K562 (cell line): ENCODE measurements around the gene EYA2. TPM values are rescaled to one million over a fixed set of nuclear protein-coding genes. Genes with fewer than 3 reads are reported as not detected.

Experiments used
- ARHGAP35 ChIP-seq: fragments of 450-650 bp; IDR thresholded peaks from 2 replicates; pipeline ENCODE4 v1.6.1; 2018; ENCODE audit not compliant: partially characterized antibody
- ATF1 ChIP-seq, 2 experiments: fragments of 450-650 bp in 1 of 2; IDR thresholded peaks; 2 replicates each; pipeline ENCODE4 v1.6.1; 2016; ENCODE audit warnings: missing compliant biosample characterization in 1 of 2, missing genetic modification characterization in 1 of 2
- CBX1 ChIP-seq: sonication (generic); IDR thresholded peaks from 2 replicates; pipeline ENCODE4 v1.6.1; 2016; ENCODE audit warnings: antibody characterized with exemption, low read depth, mild to moderate bottlenecking
- CEBPG ChIP-seq, 3 experiments: fragments of 200-800 bp in 1 of 3; sonication (Bioruptor generic) in 1 of 3; sonication (generic) in 1 of 3; formaldehyde crosslinking in 1 of 3; IDR thresholded peaks in 2 of 3; conservative IDR thresholded peaks in 1 of 3; 2 replicates each; pipeline versions ENCODE4 v1.6.1 to v1.8.0; 2016 to 2022; ENCODE audit warnings: missing compliant biosample characterization in 2 of 3, missing genetic modification characterization in 2 of 3, mild to moderate bottlenecking in 1 of 3, missing genetic modification reagents in 1 of 3
- FOXJ3 ChIP-seq: sonication (generic); formaldehyde crosslinking; IDR thresholded peaks from 2 replicates; pipeline ENCODE4 v1.4.0; 2020; ENCODE audit warnings: mild to moderate bottlenecking, missing genetic modification reagents
- JUND ChIP-seq, 2 experiments: IDR thresholded peaks; 2 replicates in 1 of 2; 3 replicates in 1 of 2; pipeline ENCODE4 v1.6.1; 2011; ENCODE audit warnings: borderline replicate concordance in 2 of 2, low read depth in 2 of 2, low read length in 2 of 2, improper control_type of control experiment in 1 of 2, missing biosample characterization in 1 of 2, missing genetic modification characterization in 1 of 2, missing genetic modification reagents in 1 of 2
- KDM2B ChIP-seq: fragments of 250-450 bp; sonication (Bioruptor Pico); IDR thresholded peaks from 2 replicates; pipeline ENCODE4 v1.8.0; 2021; ENCODE audit warnings: mild to moderate bottlenecking, moderate library complexity
- L3MBTL2 ChIP-seq: fragments of 450-650 bp; IDR thresholded peaks from 2 replicates; pipeline ENCODE4 v1.6.1; 2016; ENCODE audit warnings: mild to moderate bottlenecking, moderate library complexity
- MAFK ChIP-seq: IDR thresholded peaks from 2 replicates; pipeline ENCODE4 v1.6.1; 2011; ENCODE audit warnings: low read length, improper control_type of control experiment
- NCOA2 ChIP-seq, 2 experiments: fragments of 450-650 bp; IDR thresholded peaks; 2 replicates each; pipeline ENCODE4 v1.6.1; 2018; ENCODE audit warnings: mild to moderate bottlenecking in 2 of 2, moderate library complexity in 1 of 2; ENCODE audit not compliant: partially characterized antibody in 2 of 2
- PHF20 ChIP-seq: fragments of 450-650 bp; IDR thresholded peaks from 2 replicates; pipeline ENCODE4 v1.6.1; 2018; ENCODE audit not compliant: partially characterized antibody
- PURB ChIP-seq: sonication (generic); formaldehyde crosslinking; IDR thresholded peaks from 2 replicates; pipeline ENCODE4 v1.9.0; 2021; ENCODE audit warnings: low read depth, mild to moderate bottlenecking, missing genetic modification reagents
- RBM25 ChIP-seq: fragments of 200-400 bp; formaldehyde crosslinking; IDR thresholded peaks from 2 replicates; pipeline ENCODE4 v1.6.1; 2018; ENCODE audit warnings: low read length, low read depth, moderate library complexity; ENCODE audit not compliant: severe bottlenecking
- SAFB2 ChIP-seq: fragments of 200-400 bp; formaldehyde crosslinking; IDR thresholded peaks from 2 replicates; pipeline ENCODE4 v1.6.1; 2018; ENCODE audit warnings: borderline replicate concordance, low read length, low read depth, moderate library complexity; ENCODE audit not compliant: severe bottlenecking
- SIN3A ChIP-seq, 2 experiments: fragments of 150-350 bp in 1 of 2; IDR thresholded peaks; 2 replicates each; pipeline ENCODE4 v1.6.1; 2011 to 2016; ENCODE audit warnings: borderline replicate concordance in 2 of 2, low read depth in 2 of 2, low read length in 2 of 2, mild to moderate bottlenecking in 2 of 2, moderate library complexity in 2 of 2; ENCODE audit not compliant: control insufficient read depth in 1 of 2
- TBP ChIP-seq: optimal IDR thresholded peaks from 2 replicates; pipeline ENCODE3; 2011; ENCODE audit warnings: low read depth, low read length, improper control_type of control experiment
- TEAD4 ChIP-seq, 2 experiments: sonication (generic) in 1 of 2; formaldehyde crosslinking in 1 of 2; IDR thresholded peaks; 2 replicates each; pipeline versions ENCODE4 v1.6.1 to v1.8.0; 2012 to 2022; ENCODE audit warnings: borderline replicate concordance in 1 of 2, inconsistent platforms in 1 of 2, low read length in 1 of 2, mild to moderate bottlenecking in 1 of 2, missing genetic modification reagents in 1 of 2
- ZBTB17 ChIP-seq: fragments of 450-650 bp; formaldehyde crosslinking; IDR thresholded peaks from 2 replicates; pipeline ENCODE4 v1.4.0; 2020; ENCODE audit warnings: mild to moderate bottlenecking
- ZNF311 ChIP-seq: fragments of 250-450 bp; sonication (Bioruptor Pico); IDR thresholded peaks from 2 replicates; pipeline ENCODE4 v1.4.0; 2020; ENCODE audit warnings: mild to moderate bottlenecking, moderate library complexity
- ZNF445 ChIP-seq: fragments of 250-450 bp; sonication (Bioruptor Pico); IDR thresholded peaks from 2 replicates; pipeline ENCODE4 v1.4.0; 2020; ENCODE audit warnings: low read depth, mild to moderate bottlenecking, moderate library complexity
- ZNF780A ChIP-seq: fragments of 250-450 bp; sonication (Bioruptor Pico); IDR thresholded peaks from 2 replicates; pipeline ENCODE4 v1.5.0; 2021; ENCODE audit warnings: mild to moderate bottlenecking
- polyA plus RNA-seq, 8 experiments: library from polyadenylated mRNA; depleted of rRNA in 4 of 8; stranded (reverse) in 5 of 8; unstranded in 3 of 8; fragments of >200 nt; fragmentation: Nextera tagmentation in 2 of 8; fragmentation: Illumina TruSeq in 1 of 8; extraction: Ambion mirVana in 2 of 8; extraction: Trizol in 1 of 8; gene quantifications; 2 replicates each; pipeline versions ENCODE4 v1.2.1 to v1.2.3, GENCODE V29; 2011 to 2014; ENCODE audit warnings: inconsistent platforms in 1 of 8, missing spikeins in 1 of 8
- total RNA-seq, 7 experiments: library from RNA; depleted of rRNA in 6 of 7; stranded (reverse); fragments of >200 nt in 6 of 7; fragmentation: Illumina TruSeq in 2 of 7; extraction: Trizol in 2 of 7; gene quantifications; 2 replicates each; pipeline versions ENCODE4 v1.2.1 to v1.2.3, GENCODE V29; 2011 to 2021; ENCODE audit warnings: low replicate concordance in 1 of 7
- TF ChIP-seq, protein P1 (sequence below), 2 experiments: IDR thresholded peaks in 1 of 2; conservative IDR thresholded peaks in 1 of 2; 2 replicates each; pipeline ENCODE4 v1.6.1; 2016; ENCODE audit warnings: low read depth in 2 of 2, mild to moderate bottlenecking in 1 of 2, missing compliant biosample characterization in 1 of 2, missing genetic modification characterization in 1 of 2, moderate library complexity in 1 of 2
- TF ChIP-seq, protein P2 (sequence below): fragments of 250-450 bp; sonication (Bioruptor Pico); IDR thresholded peaks from 2 replicates; pipeline ENCODE4 v1.8.0; 2021; ENCODE audit warnings: mild to moderate bottlenecking, moderate library complexity

Gene EYA2
- total and polyA plus RNA-seq, 9 of the 15 experiments (the other 6 are each of a cell fraction or from before 2014, with no cell fraction given) = 0.03 TPM; not detected in 8

DNA sequence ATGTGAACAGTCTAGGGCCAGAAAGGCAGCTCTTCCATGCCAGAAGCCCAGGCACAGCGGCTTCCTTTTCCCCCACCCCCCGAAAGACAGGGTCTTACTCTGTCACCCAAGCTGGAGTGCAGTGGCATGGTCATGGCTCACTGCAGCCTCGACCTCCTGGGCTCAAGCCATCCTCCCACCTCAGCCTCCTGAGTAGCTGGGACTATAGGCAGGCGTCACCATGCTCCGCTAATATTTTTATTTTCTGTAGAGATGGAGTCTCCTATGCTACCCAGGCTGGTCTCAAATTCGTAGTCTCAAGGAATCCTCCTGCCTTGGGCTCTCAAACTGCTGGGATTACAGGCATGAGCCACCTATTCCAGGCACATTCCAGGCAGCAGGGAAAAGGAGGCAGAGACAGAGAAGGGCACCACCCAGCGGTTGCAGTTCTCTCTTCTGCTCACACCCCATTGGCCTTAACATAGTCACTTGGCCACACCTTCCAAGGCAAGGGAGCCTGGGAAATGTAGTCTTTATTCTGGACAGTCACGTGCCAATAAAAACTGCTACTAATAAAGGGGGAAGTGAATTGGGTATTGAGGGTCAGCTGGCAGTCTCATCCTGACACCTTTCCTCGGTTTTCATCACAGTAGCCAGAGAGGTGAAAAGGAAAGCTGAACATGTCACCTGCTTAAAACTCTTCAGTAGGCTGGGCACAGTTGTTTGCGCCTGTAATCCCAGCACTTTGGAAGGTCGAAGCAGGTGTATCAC lies 255.9 kb downstream of the EYA2 start (continued):
- TF ChIP-seq, protein P1, sequence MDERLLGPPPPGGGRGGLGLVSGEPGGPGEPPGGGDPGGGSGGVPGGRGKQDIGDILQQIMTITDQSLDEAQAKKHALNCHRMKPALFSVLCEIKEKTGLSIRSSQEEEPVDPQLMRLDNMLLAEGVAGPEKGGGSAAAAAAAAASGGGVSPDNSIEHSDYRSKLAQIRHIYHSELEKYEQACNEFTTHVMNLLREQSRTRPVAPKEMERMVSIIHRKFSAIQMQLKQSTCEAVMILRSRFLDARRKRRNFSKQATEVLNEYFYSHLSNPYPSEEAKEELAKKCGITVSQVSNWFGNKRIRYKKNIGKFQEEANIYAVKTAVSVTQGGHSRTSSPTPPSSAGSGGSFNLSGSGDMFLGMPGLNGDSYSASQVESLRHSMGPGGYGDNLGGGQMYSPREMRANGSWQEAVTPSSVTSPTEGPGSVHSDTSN (CRISPR knock-in tag; IDR thresholded peaks at IDR 0.05; ENCODE audit: low read depth) = no peak
- TF ChIP-seq, protein P1 (tag; conservative IDR thresholded peaks at IDR 0.05; ENCODE audit: low read depth) = no peak
- TF ChIP-seq CEBPG (CRISPR knock-in tag; IDR thresholded peaks at IDR 0.05) = no peak
- TF ChIP-seq CEBPG (tag; conservative IDR thresholded peaks at IDR 0.05 in 1 of 2, IDR thresholded peaks at IDR 0.05 in 1 of 2) = no peak
- TF ChIP-seq TBP = no peak
- peak; percentile 76 for TF ChIP-seq L3MBTL2
- TF ChIP-seq ZNF780A (CRISPR knock-in tag) = no peak
- TF ChIP-seq ARHGAP35 = no peak
- no peak for TF ChIP-seq NCOA2 (IDR thresholded peaks at IDR 0.05; ENCODE audit: partially characterized antibody in 2 of 2)
- peak; percentile 72 for TF ChIP-seq TEAD4 (IDR thresholded peaks at IDR 0.05; ENCODE audit: low read length)
- no peak for TF ChIP-seq TEAD4 (CRISPR knock-in tag; IDR thresholded peaks at IDR 0.05; ENCODE audit: borderline replicate concordance)
- TF ChIP-seq KDM2B (CRISPR knock-in tag) = no peak
- TF ChIP-seq FOXJ3 (CRISPR knock-in tag) = no peak
- no peak for TF ChIP-seq ATF1 (CRISPR knock-in tag; IDR thresholded peaks at IDR 0.05)
- no peak for TF ChIP-seq ATF1 (tag; IDR thresholded peaks at IDR 0.05)
- TF ChIP-seq PHF20 = no peak
- TF ChIP-seq RBM25 = no peak
- TF ChIP-seq JUND (IDR thresholded peaks at IDR 0.05; ENCODE audit: borderline replicate concordance, low read depth, low read length) = 0 out of 2 replicates have a peak, but pooled peaks have one; percentile 27
- TF ChIP-seq JUND (tag; IDR thresholded peaks at IDR 0.05; ENCODE audit: borderline replicate concordance, low read depth, low read length) = no peak; the same call in 2 of the 3 replicates
- TF ChIP-seq MAFK = no peak
- no peak for TF ChIP-seq ZNF445
- TF ChIP-seq CBX1 = no peak
- no peak for TF ChIP-seq PURB (CRISPR knock-in tag)
- no peak for TF ChIP-seq ZBTB17
- no peak for TF ChIP-seq ZNF311
- no peak for TF ChIP-seq SAFB2
- TF ChIP-seq, protein P2, sequence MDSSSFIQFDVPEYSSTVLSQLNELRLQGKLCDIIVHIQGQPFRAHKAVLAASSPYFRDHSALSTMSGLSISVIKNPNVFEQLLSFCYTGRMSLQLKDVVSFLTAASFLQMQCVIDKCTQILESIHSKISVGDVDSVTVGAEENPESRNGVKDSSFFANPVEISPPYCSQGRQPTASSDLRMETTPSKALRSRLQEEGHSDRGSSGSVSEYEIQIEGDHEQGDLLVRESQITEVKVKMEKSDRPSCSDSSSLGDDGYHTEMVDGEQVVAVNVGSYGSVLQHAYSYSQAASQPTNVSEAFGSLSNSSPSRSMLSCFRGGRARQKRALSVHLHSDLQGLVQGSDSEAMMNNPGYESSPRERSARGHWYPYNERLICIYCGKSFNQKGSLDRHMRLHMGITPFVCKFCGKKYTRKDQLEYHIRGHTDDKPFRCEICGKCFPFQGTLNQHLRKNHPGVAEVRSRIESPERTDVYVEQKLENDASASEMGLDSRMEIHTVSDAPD (CRISPR knock-in tag) = no peak
- no peak for TF ChIP-seq SIN3A (IDR thresholded peaks at IDR 0.05; ENCODE audit: borderline replicate concordance in 2 of 2, control insufficient read depth in 1 of 2, low read depth in 2 of 2, low read length in 2 of 2)
